Smooth muscle cell of the brain vasculature (primary cell): ENCODE measurements around the gene INTS11.

Source experiments
- DNase-seq: peaks from one replicate; pipeline ENCODE4 v3.0.0-alpha.2; 2012; ENCODE audit warnings: low read depth, low spot score

The INTS11 gene

DNA sequence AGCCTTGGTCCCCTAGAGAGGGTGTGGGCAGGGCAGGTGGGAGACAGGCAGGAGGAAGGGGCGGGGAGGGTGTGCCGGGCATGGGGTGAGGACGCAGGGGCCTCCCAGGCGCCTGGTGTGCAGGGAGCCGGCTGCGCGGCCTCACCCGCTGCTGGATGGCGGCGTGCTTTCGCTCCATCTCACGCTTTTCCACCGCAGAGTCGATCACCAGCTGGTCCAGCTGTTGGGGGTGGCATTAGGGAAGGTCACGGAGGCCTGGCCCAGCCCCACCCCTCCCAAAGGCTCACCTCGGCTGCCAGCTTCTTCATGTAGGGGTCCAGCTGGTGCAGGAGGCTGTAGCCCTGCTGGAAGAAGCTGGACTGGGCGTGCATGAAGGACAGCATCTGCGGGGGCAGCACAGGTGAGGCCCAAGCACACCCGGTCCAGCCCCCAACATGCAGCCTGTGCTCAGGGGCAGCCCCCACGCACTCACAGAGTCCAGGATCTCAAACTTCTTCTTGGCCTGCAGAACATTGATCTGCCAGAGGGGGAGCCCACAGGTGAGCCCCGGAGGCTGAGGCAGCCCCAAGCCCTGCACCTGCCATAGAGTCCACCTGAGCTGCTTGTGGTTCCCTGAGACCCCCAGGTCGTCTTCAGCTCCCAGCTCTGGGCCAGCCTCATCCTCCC is 24.6 kb downstream of the INTS11 start:
- no peak for DNase-seq

DNA sequence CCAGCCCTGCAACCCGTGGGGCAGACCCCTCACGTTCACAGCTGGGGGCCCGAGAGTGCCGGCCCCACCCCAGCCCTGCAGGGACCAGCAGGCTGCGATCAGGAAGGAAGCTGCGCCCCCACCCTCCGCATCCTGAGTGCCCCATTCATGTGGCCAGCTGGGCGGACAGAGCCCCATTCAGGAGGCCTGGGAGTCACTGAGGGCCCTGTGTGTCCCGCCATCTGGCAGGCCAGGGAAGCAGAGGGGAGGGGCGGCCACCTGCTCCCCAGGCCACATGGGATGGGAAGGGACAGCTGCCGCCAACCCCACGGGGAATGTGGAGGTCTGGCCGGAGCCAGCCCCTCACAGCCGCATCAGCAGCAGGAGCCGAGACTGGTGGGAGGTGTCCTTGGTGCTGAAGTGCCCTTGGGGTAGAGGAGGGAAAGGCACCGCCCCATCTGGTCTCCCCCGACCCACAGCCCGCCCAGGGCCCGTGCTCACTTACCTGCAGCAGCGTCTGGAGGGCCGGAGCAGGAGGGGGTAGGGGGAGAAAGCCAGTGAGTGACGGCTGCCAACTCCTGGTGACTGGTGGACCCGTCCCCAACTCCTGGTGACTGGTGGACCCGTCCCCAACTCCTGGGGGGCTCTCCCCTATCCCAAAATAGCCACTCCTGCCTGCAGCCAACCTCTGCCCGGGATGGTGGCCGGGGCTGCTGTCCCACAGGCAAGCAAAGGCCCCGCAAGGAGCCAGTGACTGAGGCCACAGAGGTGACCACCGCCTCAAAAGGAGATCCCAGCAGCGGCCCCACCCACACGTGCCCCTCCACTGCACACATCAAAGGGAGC is 25.4 kb downstream of the INTS11 start:
- DNase-seq = no peak

DNA sequence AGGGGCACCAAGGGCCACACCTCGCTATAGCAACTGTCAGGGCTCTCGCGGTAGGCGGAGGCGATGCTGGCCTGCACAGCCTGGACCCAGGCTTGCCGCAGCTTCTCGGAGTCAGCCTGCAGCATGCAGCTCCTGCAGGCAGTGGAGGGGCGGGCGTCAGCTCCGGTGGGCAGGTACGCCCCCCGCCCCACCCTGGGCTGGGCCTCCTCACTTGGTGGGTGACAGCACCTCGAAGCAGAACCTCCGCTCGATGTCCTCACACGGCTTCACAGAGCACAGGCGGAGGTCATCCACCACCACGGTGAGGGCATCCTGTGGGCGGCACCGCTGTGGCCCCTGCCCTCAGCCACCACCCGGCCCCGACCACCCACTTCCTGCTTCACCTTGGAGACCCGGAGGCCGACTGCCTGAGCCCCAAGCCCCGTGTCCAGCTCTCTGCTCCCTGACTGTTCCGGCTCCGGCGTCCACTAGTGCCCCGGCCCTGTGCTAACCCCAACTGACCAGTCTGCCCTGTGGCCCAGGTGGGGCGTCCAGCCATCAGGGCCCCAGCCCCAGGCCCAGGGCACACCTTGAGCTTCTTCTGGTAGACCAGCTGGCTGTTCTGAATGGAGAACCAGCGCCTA is 26.5 kb downstream of the INTS11 start:
- no peak for DNase-seq

DNA sequence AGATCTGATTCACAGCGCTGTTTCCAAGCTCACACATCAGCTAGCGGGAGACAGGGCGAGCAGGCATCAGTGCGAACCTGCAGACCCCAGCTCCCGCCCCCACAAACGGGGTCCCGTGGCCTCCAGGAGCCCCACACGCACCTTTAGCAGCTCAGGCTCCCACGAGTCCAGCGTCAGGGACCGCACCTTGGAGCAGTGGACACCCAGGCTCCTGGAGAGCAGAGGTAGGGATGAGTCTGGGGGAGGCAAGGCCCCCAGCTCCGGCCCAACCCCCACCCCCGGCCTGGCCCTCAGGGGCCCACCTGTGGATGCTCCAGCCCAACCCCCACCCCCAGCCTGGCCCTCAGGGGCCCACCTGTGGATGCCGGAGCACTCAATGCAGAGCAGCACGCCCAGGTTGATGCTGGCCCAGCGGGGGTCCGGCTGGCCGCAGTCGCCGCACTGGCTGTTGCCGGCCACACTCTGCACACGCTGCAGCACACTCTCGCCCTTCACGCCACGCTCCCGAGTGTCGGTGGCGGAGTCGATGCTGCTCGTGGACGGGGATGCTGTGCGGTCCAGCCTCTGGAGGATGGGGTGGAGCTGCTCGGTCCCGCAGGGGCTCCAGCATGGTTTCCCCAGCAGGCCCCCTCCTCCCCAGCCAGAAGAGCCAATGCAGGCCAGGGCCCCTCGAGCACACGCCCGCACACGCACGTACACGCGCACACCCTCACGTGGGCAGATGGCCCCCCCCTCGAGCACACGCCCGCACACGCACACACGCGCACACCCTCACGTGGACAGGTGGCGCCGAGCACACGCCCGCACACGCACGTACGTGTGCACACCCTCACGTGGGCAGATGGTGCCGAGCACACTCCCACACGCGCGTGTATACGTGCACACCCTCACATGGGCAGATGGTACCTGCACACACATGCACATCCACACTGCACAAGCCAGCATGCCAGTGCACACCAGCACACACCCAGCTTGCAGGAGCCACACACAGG is 28.1 kb downstream of the INTS11 start:
- no peak for DNase-seq

DNA sequence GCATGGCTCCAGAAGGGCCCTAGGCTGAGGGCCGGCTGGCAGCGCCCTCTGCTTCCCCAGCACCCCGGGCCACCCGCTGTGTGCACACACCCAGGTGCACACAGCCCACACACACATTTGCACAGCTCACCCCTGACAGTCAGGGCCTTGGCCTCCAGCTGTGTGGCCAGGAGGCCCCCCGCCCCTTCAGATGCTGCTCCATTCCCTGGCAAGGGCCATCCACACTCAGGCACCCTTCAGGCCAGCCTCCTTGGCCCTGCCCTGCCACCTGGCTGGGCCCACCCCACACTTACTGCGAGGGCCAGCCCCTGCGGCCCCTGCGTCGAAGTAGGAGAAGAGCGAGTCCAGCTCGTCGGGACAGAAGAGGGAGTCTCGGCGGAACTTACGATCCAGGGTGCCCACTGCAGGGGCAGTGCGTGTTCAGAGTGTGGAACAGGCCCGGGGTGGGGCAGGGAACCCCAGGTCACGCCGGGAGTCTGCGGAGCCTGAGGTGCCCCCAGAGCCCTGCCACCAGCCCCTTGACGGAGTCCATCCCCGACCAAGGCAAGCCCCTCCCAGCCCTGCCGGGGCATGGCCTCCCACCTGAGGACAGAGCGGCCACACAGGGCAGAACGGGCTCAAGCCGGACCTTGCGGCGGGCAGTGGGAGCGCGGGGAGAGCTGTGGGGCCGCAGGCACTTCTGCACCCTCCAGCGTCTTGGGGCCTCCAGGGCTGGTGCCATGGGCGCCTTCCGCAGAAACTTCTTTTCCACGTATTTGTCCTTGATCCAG is 29.1 kb downstream of the INTS11 start:
- DNase-seq = no peak

DNA sequence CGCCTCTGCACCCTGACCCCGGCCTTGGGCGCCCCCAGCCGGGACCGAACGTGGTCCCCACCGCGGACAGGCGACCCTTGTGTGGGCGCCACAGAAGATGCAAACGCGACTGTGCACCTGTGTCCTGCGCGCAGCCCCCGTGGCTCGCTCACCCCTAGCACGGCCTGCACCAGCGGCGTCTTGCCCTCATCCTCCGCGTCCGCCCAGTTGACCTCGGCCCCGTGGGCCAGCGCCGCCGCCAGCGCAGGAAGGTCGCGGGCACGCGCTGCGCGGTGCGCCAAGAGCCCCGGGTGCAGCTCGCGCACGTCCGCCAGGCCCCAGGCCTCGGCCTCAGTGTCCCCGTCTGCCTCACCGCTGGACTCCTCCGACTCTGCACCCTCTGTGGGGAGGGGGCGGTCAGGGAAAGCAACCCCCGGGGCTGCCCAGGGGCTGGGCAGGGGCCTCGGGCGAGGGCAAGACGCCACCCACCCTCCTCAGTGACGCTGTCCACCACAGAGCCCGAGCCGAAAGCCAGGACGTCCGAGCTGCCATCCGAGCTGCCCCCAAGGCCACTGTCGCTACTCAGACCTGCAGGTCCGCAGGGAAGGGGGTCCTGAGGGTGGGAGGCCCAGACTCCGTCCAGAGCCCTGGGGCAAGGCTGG is 30.1 kb downstream of the INTS11 start:
- DNase-seq = no peak

DNA sequence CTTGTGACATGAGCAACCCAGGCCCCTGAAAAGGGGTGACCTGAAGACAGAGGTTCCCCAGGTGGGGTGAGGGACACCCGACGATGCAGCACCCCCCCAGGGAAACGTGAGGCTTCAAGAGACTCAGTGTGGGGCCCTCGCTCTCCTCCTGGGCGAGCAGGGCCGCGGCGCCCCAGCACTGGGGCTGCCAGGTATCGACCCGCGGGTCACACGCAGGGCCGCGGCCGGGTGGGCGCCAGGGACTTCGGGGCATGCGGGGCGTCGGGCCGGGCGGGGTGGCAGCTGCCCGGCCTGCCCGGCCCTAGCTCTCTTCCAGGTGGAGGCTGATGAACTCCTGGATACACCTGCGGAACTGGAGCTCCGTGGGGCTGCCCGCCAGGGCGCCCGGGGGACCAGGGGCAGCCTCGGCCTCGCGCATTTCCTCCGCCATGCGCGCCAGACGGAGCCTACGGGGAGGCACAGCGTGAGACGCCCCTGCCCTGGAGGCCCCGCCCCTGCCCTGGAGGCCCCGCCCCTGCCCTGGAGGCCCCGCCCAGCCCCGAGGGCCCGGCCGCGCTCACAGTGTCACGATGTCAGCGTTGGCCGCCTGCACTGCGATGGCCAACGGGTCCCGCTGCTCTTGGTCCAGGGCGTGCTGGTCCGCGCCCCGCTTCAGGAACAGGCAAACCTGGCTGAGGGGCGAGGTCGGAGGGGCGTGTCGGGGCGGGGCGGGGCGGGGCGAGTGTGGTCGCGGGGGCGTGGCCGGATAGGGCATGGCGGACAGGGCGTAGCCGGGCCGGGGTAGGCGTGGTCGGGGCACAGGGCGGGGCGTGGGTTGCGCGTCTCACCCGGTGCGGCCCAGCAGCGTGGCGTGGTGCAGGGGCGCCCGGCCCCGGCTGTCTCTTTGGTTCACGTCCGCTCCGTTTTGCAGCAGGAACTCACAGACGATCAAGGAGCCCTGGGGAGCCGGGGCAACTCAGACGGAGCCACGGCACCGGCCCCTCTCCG is 30.9 kb downstream of the INTS11 start:
- DNase-seq = no peak

DNA sequence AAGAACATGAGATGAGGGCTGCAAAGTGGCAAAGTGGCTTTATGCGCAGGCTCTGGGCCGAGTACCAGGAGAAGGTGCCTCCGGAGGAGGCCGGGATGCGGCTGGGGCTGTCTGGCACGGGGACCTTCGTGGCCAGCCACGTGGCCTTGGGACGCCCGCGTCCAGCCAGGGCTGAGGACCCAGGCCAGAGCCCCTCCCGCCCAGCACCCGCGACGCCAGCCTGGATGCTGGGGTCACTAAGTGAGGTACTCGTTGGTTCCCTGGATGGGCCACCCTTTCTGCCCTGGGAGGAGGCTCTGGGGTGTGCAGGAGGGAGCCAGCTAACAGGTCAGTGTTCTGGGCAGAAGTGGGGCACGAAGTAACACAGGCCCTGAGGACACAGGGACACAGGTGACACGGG is 31.6 kb downstream of the INTS11 start:
- DNase-seq = no peak

DNA sequence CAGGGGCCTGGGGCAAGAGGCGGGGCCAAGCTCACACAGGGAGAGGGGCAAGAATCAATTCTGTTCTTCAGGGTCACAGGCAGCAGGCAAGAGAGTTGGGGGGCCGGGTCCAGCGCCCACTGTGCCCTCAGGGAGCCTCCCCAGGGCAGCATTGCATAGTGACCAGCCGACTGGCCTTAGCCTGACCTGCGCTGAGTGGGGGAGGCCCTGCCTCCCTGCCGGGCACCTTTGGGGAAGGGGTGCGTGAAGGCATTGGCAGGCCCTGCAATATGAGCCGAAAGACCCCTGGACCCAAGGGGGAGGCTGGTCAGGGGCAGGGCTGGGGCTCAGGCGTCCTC is 32.0 kb downstream of the INTS11 start:
- no peak for DNase-seq

DNA sequence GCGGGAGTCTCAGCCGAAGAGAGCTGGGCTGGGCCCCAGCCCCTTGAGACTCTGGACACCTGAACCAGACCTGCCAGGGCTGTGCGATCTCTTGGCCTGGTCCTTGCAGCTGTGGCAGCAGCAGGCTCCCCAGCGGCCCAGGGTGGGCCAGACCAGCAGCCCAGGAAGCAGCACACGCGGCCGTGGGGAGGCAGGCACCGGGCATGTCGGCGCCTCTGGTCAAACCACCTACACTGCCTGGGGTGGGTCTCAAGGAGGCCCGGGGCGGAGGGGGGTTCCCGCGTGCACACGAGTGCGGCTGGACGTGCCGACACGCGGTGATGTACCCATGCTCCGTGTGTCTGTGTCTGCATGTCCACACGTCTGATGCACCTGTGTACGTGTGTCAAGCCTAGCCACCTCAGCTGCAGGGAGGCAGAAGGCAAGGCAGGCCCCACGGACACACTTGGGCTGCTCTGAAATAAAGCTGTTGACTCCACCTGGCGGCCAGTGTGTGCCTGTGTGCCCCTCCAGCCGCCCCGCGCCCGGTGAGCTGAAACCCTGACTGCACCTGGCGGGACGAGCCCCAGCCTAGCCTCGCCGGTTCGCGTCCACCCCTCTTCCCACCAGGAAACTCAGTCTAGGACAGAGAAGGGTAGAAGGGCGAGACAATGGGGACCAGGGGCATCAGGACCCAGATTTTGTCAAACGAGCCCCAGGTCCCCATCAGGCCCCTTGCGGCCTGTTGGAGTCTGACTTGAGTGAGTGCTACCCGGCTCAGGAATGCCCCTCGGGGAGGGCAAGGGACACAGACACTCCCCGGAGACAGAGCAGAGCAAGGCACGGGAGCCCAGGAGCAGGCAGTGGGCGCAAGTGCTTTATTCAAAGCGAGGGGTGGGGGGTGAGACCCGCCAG is 32.7 kb downstream of the INTS11 start:
- no peak for DNase-seq

DNA sequence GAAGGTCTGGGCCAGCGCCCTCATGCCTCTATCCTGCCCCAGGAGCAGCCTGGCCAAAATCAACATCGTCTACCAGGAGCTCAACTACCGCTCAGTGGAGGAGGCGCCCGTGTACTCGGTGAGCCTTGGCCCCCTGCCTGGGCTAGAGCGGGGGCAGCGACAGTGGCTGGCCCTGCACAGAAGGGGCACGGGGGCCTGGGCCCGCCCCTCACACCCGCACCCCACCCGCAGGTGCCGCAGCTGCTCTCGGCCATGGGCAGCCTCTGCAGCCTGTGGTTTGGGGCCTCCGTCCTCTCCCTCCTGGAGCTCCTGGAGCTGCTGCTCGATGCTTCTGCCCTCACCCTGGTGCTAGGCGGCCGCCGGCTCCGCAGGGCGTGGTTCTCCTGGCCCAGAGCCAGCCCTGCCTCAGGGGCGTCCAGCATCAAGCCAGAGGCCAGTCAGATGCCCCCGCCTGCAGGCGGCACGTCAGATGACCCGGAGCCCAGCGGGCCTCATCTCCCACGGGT is 33.4 kb downstream of the INTS11 start:
- no peak for DNase-seq

DNA sequence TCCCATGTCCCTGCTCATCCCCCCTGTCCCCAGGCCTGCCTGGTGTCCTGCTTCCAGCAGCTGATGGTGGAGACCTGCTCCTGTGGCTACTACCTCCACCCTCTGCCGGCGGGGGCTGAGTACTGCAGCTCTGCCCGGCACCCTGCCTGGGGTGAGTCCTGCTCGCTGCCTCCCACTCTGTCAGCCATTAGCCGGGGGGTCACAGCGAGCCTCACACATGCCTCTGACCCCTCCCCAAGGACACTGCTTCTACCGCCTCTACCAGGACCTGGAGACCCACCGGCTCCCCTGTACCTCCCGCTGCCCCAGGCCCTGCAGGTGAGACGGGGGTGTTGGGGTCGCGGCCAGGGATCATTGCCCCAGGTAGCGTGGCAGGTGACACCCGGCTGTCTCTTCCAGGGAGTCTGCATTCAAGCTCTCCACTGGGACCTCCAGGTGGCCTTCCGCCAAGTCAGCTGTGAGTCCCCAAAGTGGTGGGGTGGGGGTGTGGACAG is 34.2 kb downstream of the INTS11 start:
- no peak for DNase-seq

DNA sequence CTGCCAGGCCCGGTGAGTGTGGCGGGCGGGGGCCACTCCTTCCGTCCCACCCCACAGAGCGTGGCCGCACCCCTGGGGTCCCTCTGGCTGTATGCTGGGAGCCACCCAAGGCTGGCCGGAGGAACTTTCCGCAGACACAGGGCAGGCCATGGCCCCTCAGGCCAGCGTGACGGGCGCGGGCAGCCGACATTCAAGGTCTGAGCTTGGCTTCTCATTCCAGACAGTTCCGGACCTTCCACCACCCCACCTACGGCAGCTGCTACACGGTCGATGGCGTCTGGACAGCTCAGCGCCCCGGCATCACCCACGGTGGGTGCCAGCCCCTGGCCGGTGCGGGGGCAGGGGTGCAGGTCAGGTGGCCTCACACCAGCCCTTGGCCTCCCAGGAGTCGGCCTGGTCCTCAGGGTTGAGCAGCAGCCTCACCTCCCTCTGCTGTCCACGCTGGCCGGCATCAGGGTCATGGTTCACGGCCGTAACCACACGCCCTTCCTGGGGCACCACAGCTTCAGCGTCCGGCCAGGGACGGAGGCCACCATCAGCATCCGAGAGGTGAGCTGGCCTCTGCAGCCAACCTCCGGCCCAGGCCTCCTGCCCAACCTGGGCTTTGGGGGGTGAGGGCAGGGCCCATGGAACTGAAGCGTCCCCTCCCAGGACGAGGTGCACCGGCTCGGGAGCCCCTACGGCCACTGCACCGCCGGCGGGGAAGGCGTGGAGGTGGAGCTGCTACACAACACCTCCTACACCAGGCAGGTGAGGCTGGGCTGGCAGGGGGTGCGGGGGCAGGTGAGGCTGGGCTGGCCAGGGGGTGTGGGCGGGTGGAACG is 37.0 kb downstream of the INTS11 start:
- DNase-seq = no peak

DNA sequence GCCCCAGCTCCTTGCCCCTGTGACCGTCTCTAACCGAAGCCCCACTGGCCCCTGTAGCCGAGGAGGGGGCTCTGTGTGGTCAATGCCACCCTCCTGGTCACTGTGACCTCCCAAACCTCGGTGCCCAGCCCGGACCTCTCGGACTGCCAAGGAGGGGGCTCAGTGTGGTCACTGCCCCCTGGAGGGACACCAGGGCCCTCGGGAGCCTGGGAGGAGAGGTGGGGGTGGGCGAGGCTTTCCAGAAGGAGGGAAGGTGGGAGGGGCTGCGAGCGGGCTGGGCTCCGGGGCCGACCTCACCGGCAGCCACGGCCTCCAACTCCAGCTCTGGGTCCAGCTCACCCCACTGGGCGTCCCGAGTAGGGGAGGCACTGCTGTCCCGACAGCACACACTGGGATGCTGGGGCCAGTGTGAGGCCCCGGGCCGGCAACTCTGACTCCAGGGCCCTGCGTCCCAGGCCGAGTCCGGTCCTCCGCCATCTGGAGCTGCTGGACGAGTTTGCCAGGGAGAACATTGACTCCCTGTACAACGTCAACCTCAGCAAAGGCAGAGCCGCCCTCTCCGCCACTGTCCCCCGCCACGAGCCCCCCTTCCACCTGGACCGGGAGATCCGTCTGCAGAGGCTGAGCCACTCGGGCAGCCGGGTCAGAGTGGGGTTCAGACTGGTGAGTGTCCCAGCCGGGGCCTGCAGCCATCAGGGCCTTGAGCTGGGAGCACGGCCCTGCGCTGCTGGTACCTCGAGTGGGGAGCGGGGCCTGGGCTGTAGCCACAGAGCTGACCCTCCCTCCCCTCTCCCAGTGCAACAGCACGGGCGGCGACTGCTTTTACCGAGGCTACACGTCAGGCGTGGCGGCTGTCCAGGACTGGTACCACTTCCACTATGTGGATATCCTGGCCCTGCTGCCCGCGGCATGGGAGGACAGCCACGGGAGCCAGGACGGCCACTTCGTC is 37.9 kb downstream of the INTS11 start:
- no peak for DNase-seq

DNA sequence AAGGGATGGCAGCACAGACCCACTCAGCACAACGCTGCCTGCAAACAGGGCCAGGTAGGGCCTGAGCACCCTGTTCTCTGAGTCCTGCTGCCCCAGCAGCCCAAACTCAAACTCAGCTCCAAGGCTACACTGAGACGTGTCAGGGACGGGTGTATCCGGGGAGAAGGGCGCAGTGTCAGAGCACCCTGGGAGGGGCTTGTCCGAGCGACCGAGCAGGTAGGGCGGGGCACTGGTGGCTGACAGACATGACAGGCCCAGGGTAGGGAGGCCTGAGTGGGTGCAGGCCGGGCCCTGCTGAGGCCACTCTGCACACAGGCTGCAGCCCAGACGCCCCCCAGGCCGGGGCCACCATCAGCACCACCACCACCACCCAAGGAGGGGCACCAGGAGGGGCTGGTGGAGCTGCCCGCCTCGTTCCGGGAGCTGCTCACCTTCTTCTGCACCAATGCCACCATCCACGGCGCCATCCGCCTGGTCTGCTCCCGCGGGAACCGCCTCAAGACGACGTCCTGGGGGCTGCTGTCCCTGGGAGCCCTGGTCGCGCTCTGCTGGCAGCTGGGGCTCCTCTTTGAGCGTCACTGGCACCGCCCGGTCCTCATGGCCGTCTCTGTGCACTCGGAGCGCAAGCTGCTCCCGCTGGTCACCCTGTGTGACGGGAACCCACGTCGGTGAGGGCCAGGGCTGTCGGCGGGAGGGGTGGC is 38.7 kb downstream of the INTS11 start:
- DNase-seq = no peak
